Gastroesophageal sphincter (tissue), 2 donors: ENCODE measurements around the gene ZNF620.

ENCODE experiments used
- POLR2A ChIP-seq, 2 donors: fragments of 450-650 bp; IDR thresholded peaks; one replicate each; pipeline ENCODE4 v1.6.1; 2017; ENCODE audit warnings: antibody characterized with exemption in 2 of 2, mild to moderate bottlenecking in 2 of 2, moderate library complexity in 1 of 2
- POLR2AphosphoS5 ChIP-seq: sonication (generic); formaldehyde crosslinking; IDR thresholded peaks from one replicate; pipeline ENCODE4 v1.6.1; 2017; ENCODE audit warnings: antibody characterized with exemption

- TF ChIP-seq POLR2AphosphoS5, result no peak
- no peak for TF ChIP-seq POLR2A (IDR thresholded peaks at IDR 0.05)
These were observed 14.9 kb upstream of the ZNF620 start for GRCh38 chr3:40490916-40491315.
